Renal cortical epithelial cell (primary cell): ENCODE data around the gene DDI1. TPM values are rescaled to one million over a fixed set of nuclear protein-coding genes. Genes with fewer than 3 reads are reported as not detected.
"Not testable (repeated sequence)": the region's sequence is repeated elsewhere in the genome, so short reads cannot be mapped to it uniquely, and the experiment has no call there.

ENCODE experiments used
- DNase-seq: peaks from one replicate; pipeline ENCODE4 v3.0.0-alpha.2; 2011; ENCODE audit warnings: low read depth
- total RNA-seq: library from RNA; depleted of rRNA; stranded (reverse); fragments of >200 nt; gene quantifications from 2 replicates; pipeline ENCODE4 v1.2.3, GENCODE V29; 2014

The DDI1 gene
- total RNA-seq, 1 donor from 2014 or later, result not detected

DNA sequence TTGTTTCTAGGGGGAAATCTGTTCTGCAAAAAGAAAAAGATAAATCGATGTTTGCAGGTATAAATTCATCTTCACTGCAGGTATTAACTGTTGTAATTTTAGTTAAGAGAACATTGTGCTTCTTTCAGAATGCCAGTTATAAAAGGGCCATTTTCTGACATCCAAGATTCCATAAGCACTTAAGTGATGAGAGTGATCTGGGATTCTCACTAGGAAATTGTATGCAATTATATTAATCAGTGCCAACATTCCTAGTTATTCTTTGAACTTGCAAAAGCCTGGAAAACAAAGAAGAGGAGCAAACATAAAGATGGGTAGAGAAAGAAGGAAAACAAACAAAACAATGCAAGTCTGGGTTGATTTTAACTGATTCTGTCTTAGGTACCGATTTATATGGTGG, 5.4 kb downstream of the DDI1 start:
- DNase-seq, result no peak

DNA sequence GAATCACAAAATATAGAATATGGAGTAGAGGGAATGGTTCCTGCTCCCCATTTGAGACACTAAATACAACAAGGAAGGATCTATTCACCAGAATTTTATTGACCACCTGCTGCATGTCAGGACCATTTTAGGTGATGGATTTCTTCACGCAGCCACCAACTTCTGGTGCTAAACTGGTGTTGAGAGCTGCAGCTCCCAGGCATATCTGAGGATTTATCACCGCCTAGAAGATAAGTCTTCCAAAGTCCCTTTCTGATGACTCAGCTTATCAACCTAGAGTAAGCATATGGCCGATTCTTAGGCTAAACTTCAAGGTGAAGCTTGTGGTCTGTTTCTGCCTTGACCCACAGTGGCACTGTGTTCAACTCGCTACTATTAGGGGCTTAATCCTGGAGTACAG, 6.7 kb downstream of the DDI1 start:
- no peak for DNase-seq

DNA sequence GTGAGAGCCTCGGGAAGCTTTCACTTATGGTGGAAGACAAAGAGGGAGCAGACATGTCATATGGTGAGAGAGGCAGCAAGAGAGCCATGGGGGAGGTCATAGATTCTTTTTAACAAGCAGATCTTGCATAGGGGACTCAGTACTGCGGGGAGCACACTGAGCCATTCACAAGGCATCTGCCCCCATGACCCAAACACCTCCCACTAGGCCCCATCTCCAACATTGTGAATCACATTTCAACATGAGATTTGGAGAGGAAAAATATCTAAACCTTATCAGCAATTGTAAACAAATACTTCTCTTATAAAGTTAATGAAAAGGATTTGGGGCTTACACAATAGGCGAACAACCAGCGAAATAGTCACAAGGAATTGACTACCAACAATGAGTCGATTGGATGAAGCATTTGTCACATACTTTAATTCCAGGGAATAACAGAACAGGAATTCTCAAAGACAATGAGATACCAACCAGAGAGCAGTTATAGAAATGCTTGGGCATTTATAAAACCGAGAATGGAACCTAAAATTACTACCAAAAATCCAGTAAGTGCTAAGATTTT, 7.3 kb downstream of the DDI1 start:
- no peak for DNase-seq

DNA sequence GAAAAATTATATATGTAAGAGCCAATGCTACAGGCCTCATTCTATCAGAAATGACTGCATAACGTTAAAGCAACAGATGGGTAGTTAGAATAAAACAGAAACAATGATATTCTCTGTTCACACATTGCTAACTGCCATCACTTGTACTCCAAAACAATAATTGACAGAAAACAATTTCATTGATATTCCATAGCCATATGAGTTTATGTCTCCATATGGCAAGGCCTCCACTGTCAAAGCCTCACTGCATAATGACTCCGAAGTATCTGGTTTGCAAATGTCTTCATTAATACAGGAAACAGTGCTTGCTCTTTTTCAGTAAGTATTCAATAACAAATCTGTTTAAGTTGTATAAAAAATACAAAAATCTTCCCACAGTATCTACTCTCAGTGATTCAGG, 9.9 kb downstream of the DDI1 start:
- no peak for DNase-seq

DNA sequence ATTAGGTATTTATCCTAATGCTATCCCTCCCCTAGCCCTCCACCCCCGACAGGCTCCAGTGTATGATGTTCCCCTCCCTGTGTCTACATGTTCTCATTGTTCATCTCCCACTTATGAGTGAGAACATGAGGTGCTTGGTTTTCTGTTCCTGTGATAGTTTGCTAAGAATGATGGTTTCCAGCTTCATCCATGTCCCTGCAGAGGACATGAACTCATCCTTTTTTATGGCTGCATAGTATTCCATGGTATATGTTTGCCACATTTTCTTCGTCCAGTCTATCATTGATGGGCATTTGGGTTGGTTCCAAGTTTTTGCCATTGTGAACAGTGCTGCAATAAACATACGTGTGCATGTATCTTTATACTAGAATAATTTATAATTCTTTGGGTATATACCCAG, 10.4 kb downstream of the DDI1 start:
- not testable (repeated sequence) for DNase-seq

DNA sequence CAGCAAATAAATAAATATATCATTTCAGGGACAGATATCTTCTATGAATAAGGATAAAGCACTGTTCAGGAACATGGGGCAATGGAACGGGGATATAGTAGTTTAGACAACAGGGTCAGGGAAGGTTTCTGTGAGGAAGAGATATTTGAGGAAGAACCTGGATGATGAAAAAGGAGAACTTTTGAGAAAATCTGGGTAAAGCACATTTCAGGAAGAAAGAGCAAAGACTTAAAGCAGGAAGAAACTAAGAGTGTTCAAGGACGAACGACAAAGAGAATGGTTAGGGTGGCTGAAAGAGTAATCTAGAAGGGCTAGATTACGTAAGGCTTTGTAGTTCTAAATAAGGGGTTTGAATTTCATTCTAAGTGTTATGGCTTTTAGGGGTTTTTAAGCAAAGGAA, 12.7 kb downstream of the DDI1 start:
- DNase-seq, result no peak

DNA sequence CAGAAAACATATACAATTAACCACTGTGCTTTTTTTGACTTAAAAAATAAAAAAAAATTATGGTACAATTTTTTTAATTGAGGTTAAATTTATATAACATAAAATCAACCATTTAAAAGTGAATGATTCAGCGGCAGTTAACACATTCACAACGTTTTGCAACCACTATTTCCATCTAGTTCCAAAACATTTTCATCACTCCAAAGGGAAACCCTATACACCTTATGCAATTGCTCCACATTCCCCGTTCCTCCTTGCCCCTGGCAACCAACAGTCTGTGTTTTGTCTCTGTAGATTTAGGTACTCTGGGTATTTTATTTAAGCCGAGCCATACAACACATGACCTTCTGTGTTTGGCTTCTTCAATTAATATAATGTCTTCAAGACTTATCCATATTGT, 15.3 kb downstream of the DDI1 start:
- no peak for DNase-seq

DNA sequence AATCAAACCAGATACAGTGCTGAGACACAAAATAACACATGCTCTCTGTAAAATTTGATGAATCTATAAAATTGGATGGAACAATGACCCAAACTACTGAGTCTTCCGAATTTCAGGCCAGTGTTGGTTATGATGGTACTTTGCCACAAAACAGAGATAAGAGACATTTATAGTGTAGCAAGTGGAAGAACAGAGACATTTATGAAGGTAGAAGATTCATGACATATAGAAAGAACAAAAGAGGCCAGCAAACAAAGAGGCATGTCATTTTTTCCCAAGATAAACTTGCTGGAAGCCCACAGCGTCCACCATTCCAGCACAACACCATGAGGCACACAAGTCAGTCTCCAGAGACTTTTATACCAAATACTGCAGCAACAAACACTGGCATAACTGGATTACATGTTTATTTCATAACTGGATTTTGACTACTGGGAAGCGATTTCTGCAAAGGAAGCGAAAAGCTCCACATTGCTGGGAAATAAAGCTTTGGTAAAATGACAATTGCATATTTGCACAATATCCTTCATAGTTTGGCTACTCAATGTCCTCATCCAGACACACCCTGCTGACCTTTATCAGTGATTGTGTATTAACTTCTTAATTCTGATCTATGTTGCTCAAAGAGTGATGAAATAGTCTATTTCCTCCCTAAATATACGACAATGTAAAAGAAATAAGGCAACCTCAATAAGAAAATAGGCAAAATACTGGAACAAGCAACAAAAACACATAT, 17.5 kb downstream of the DDI1 start:
- no peak for DNase-seq

DNA sequence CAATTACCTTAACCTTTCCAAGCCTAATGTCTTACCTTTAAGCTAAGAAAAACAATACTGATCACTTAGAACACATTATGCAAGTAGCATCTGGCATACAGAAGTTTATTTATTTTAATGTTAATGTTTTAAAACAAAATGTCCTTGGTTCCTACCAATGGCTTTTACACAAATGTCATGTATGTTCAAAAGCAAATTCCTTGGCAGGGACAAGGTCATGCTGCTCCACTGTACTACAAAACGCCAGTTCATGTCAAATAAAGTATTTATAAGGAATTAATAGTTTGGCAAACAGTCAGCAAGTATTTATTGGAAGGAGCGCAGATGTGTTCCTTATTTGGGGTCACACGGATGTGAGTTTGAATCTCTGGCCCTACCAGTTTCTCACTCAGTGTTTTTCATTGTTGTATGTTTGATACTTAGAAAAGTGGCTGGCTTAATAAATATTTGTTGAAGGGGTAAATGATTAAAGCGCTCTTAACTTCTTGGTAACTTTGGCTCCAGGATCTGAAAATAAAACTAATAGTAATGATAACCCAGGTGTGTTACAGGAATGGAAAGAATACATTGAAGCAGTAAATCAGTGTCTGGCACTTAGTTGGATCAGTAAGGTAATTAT, 18.6 kb downstream of the DDI1 start:
- no peak for DNase-seq

DNA sequence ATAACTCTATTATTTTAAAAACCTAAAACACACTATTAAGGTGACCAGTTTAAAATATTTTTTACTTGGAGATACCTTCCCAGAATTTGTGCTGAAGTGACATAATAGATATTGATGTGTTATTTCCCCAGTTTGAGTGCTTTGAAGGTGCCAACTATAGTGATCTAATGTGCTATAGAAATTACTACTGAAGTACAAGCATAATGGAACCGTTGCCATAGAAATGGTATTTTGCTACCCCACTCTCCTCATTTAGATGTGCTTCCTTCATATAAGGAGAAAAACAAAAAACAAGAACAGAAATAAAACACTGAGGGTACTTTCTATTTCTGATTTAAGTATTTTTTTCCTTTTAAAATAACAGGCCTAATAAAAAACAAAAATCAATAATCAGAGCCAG, 19.2 kb downstream of the DDI1 start:
- no peak for DNase-seq

DNA sequence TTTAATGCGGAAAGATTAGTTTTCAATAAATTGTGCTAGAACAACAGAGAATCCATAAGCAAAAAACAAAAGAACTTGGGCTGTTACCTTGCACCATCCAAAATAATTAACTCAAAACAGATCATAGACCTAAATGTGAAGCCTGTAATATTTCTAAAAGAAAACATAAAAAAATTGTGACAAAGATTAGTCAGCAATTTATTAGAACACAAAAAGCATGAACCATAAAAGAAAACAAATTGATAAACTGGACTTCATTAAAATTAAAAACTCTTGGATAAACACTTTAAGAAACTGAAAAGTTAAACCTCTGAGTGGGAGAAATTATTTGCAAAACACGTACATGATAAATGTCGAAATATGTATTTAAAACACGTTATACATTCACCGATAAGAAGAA, 21.5 kb downstream of the DDI1 start:
- DNase-seq, result no peak

DNA sequence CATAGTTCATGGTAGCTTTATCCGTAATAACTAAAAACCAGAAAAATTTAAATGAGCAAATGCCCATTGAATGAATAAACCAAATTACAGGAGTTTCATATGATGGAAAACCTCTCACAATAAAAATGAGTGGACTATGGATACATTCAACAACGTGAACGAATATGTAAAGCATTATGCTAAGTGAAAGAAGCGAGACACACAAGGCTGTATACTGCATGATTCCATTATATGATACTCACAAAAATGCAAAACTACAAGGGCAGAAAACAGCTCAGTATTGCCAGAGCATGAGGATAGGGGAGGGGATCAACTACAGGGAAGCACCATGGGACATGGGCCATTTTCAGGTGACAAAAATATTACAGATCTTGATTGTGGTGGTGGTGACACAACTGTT, 22.2 kb downstream of the DDI1 start:
- DNase-seq, result no peak

DNA sequence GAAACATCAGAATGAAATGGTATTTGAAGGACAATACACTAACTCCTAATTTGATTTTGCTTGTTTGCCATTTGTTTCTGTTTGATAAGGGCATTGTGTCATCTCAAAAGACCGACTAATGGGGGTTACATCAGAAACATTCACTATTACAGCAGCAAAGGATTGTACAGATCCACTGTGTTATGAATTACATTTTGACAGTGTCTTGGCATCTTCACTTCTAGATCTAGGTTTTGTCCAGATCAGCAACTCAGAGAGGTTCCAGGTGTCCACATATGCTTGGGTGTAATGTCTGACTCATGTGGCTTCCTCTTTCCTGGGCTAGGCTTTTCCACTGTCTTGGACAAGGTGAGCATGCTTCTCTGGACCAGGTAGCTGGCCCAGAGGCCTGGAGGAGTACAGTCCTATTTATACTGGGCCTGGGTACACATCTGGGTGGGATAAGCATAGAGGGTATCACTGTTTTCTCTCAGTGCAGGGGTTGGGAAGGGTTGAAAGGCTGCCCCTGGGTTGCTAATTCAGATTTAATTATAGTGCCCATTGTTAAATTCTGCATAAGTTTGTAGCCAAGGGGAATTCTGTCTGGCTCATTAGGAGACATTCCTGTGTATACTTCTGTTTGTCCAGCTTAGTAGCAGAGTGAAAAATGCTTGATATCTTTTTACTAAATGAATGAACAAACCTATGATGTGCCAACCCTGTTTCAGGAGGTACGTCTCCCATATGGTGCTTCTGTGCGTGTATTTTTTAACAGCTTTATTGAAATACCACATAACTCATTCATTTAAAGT, 23.8 kb downstream of the DDI1 start:
- DNase-seq, result no peak

DNA sequence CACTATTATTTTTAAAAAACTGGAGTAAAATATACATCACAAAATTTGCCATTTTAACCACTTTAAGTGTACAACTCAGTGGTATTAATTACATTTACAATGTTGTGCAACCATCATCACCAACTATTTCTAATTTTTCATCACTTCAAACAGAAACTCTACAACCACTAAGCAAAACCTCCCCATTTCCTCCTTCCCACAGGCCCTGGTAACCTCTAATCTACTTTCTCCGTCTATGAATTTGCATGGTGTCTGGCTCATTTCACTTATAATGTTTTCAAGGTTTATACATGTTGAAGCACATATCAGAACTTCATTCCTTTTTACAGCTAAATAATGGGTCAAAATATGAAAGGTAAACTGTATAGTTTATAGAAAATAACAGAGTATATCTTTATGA, 24.4 kb downstream of the DDI1 start:
- DNase-seq, result no peak

DNA sequence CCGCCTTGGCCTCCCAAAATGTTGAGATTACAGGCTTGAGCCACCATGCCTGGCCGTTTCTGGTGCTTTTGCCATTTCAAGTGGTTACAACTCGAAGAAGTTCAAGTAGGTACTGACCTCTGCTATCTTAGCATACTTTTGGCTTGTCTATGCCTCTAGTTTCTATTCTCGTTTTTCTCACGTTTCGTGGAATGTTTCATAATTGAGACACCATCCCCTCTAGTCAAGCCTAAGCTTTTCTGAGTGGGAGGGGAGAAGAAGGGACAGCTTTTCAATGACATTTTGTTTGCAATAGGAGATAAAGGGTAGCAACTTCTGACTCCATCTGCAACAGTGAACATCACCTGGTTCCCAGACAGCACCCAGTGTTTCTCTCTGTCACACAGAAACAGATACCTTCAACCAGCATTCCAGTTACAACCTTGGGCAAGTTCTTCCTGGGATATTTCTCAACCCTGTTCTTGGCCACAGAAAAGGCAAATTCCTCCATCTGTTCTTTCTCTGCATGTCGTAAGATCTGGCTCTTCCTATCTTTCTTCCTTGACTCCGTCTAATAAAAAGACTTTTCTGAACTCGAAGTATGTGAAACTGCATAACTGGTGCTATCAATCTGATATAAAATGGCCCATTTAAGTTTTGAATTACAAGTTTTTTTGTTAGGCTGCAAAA, 25.5 kb downstream of the DDI1 start:
- DNase-seq, result no peak

DNA sequence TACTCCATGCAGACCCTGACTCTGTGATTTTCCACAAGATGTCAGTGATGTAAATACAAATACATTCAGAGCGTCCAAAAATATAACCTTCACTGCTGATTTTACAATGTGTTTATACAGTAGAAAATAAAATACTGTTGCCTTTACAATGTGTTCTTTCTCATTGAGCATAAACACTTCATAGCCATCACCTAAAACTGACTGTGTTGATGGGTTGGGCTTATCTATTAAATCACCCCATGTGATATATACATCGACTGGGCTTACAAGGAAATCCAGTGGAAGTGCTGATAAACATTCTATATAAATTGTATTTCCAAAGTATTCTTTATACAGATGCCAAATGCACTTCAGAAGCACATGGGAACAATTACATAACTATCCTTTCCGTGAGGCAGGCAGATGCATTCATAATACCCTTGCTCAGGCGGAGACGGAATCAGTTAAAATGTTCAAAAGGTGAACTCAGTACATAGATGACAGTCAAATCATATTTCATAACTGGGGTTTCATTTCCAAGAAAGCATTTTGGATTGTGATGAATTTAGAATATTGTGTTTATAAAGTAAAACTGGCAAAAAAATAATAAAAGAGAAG, 27.7 kb downstream of the DDI1 start:
- no peak for DNase-seq

DNA sequence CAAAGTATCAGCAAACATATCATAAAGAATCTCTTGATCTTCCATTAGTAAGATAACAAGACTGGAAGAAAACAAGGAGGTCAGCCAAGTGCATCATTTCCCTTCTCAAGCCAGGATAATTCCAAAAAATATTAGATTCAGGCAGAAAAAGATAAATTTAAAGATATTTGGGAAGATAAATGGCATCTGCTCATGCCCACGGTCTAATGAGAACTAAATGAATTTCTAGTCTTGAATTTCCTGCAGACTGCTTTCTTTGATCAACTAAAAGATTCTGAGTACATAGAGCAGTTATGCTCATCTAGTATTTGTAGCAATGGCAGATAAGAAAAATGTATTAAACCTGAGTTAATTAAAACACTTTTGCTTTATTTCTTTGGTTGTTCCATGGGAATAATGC, 31.1 kb downstream of the DDI1 start:
- no peak for DNase-seq

DNA sequence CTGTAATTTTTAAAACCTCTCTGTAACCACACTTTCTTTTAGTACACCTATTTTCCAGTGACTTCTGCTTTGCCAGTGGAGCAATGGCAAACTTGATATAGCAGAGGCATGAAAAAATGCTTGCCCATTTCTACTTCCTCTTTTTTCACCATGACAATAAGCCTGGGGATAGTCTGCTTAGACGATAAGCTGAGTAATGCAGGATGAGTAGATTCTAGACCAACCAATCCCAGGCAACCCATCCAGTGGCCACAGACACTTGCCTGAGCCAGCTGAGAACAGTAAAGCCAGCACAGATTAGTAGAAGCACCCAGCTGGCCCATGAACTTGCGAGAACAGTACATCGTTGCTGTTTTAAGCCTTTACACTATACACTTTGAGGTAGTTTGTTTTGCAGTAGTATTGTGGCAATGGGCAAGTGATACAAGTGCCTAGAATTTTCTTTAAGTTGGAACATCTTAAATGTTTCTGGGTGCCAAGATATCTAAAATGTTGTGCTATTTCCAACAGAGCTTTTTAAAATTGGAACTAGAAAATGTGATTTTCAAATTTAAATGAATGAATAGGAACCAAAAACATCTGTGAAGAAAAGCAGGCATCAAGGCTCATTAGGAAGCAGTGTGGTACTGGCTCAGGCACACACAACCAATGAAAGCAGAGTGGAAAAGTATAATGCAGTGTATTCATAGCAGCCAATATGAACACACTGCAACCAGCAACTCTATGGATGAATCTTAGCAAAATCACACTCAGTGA, 37.7 kb downstream of the DDI1 start:
- DNase-seq, result peak; percentile 4

DNA sequence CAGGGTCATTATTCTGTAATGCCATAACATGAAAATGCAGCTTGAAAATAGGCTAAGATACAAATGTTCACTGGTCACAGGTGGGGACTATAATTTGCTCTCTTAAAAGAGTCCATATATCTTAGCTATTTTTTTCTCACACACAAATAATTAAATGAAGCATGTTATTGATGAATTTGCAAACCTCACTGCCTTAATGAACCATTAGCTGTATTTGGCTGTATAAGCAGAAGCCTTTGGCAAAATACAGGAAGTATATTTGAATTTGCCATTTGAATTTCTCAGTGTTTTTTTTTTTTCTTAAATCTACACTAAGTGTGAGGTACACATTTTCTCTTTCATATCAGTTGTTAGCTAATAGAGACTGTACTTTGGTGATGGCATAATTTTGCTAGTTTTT, 38.7 kb downstream of the DDI1 start:
- DNase-seq, result no peak

DNA sequence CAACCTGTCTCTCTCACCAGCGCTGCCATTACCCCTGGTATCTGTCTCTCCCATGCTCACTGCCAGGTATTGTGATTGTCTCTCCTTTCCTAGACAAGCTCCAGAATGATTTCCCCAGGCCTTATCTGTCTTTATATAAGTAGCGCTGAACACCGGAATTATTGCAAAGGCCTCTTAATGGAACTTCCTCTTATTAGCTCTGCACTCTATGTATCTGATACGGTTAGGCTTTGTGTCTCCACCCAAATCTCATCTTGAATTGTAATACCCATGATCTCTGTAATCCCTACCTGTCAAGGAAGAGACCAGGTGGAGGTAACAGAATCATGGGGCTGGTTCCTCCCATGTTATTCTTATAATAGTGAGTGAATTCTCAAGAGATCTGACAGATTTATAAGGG, 39.3 kb downstream of the DDI1 start:
- DNase-seq, result no peak

DNA sequence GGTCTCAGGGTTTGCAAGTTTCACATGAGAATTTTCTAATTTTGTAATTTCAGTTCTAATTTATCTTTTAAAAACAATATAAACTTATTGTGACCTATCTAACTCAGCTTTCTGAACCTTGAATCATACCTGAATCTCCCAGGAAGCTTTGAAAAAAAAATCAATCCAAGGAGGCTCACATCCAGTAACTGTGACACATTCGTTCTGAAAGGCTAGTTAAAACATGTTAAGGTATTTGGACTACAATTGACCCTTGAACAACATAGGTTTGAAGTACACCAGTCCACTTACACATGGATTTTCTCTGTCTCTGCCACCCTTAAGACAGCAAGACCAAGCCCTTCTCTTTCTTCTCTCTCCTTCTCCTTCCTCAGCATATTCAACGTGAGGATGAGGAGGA, 40.0 kb downstream of the DDI1 start:
- peak; percentile 76 for DNase-seq
